Ovary (tissue), 3 donors: ENCODE measurements around the gene PAN2.
A peak's percentile ranks its signal among the peaks of the same experiment; 100 is the strongest.

Experiments used
- EP300 ChIP-seq: sonication (generic); formaldehyde crosslinking; IDR thresholded peaks from one replicate; pipeline ENCODE4 v1.6.1; 2017; ENCODE audit warnings: antibody characterized with exemption
- TF ChIP-seq, protein P1 (sequence below), 3 donors: fragments of 450-650 bp in 2 of 3; fragments of 200-600 bp in 1 of 3; IDR thresholded peaks; one replicate each; pipeline versions ENCODE4 v1.5.1 to v1.8.0; 2016 to 2022; ENCODE audit warnings: antibody characterized with exemption in 3 of 3, mild to moderate bottlenecking in 1 of 3
- donor health status: DM: no; HTN: no; CAD: no.

DNA sequence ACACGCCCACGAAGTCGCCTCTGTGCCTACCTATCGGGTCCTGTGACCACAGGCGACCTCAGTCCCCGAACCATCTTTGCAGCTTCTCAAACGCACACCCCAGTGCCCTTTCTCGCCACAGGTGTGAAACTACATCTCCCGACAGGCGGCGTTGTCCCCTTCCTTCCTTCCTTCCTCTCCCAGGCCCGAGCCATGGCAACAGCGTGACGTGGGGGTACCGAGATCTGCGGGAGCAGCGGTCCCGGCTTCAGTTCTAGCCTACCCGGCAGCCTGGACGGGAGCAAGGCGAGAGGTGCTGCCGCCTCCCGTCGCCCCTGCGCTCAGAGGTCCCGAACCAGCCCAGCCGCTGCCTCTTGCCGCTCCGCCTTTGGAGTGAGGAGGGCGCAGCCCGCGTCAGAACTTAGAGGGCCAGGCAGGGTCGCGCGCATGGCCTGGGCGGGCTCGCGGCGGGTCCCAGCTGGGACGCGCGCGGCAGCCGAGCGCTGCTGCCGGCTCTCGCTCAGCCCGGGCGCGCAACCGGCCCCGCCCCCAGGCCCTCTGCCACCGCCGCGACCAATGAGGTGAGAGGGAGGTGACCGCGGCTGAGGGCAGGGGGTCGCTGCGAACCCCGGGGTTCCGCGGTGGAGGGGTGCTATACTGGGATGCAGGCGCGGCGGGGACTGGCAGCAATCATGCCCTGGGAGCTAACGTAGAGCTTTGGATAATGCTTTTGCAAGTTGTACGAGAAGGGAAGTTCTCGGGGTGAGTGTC lies 66.9 kb downstream of the PAN2 start, which contains the start of gene COQ10A:
- no peak for TF ChIP-seq EP300
- TF ChIP-seq, protein P1, sequence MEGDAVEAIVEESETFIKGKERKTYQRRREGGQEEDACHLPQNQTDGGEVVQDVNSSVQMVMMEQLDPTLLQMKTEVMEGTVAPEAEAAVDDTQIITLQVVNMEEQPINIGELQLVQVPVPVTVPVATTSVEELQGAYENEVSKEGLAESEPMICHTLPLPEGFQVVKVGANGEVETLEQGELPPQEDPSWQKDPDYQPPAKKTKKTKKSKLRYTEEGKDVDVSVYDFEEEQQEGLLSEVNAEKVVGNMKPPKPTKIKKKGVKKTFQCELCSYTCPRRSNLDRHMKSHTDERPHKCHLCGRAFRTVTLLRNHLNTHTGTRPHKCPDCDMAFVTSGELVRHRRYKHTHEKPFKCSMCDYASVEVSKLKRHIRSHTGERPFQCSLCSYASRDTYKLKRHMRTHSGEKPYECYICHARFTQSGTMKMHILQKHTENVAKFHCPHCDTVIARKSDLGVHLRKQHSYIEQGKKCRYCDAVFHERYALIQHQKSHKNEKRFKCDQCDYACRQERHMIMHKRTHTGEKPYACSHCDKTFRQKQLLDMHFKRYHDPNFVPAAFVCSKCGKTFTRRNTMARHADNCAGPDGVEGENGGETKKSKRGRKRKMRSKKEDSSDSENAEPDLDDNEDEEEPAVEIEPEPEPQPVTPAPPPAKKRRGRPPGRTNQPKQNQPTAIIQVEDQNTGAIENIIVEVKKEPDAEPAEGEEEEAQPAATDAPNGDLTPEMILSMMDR (IDR thresholded peaks at IDR 0.05), result peak; percentile 70 to 88 (median 84)
